GM10847 (cell line): ENCODE data around the gene IGSF6.

ENCODE experiments used
- POLR2A ChIP-seq: IDR thresholded peaks from 2 replicates; pipeline ENCODE4 v1.6.1; 2011; ENCODE audit not compliant: insufficient read length; ENCODE audit errors: extremely low read depth

The IGSF6 gene

GRCh38 chr16:21638573-21638975 is 13.8 kb downstream of the IGSF6 start:
- TF ChIP-seq POLR2A = no peak

GRCh38 chr16:21637032-21637968 is 15.1 kb downstream of the IGSF6 start:
- TF ChIP-seq POLR2A = no peak

- TF ChIP-seq POLR2A = no peak
Observed at GRCh38 chr16:21634216-21634615, 18.2 kb downstream of the IGSF6 start.

- TF ChIP-seq POLR2A = no peak
Observed at GRCh38 chr16:21628772-21629171, 23.6 kb downstream of the IGSF6 start.

- no peak for TF ChIP-seq POLR2A
Observed at GRCh38 chr16:21628121-21628726, 24.2 kb downstream of the IGSF6 start.

- no peak for TF ChIP-seq POLR2A
Observed at GRCh38 chr16:21626659-21627277, 25.6 kb downstream of the IGSF6 start.

GRCh38 chr16:21625026-21625425 is 27.4 kb downstream of the IGSF6 start:
- TF ChIP-seq POLR2A = no peak

GRCh38 chr16:21622545-21622944 is 29.9 kb downstream of the IGSF6 start:
- no peak for TF ChIP-seq POLR2A

- TF ChIP-seq POLR2A = no peak
Observed at GRCh38 chr16:21620592-21620991, 31.8 kb downstream of the IGSF6 start.

GRCh38 chr16:21619765-21620425 is 32.5 kb downstream of the IGSF6 start:
- no peak for TF ChIP-seq POLR2A

- TF ChIP-seq POLR2A = no peak
Observed at GRCh38 chr16:21618281-21618680, 34.1 kb downstream of the IGSF6 start.

- no peak for TF ChIP-seq POLR2A
Observed at GRCh38 chr16:21617607-21618006, 34.8 kb downstream of the IGSF6 start.

- no peak for TF ChIP-seq POLR2A
Observed at GRCh38 chr16:21614896-21615295, 37.5 kb downstream of the IGSF6 start.

GRCh38 chr16:21613781-21614180 is 38.6 kb downstream of the IGSF6 start:
- TF ChIP-seq POLR2A = no peak

- no peak for TF ChIP-seq POLR2A
Observed at GRCh38 chr16:21613361-21613760, 39.0 kb downstream of the IGSF6 start.
